HepG2 (cell line): ENCODE data around the gene ZSCAN26. TPM values are rescaled to one million over a fixed set of nuclear protein-coding genes. Genes with fewer than 3 reads are reported as not detected.

Experiments used
- FOXA1 ChIP-seq, 2 experiments: fragments of 450-650 bp in 1 of 2; sonication (generic) in 1 of 2; formaldehyde crosslinking in 1 of 2; IDR thresholded peaks; 2 replicates each; pipeline versions ENCODE4 v1.4.0 to v1.6.1; 2016 to 2020; ENCODE audit warnings: missing genetic modification reagents in 1 of 2
- FOXO4 ChIP-seq: sonication (generic); formaldehyde crosslinking; conservative IDR thresholded peaks from 2 replicates; pipeline ENCODE4 v1.8.1; 2023; ENCODE audit warnings: missing genetic modification reagents
- HINFP ChIP-seq: sonication (generic); formaldehyde crosslinking; IDR thresholded peaks from 2 replicates; pipeline ENCODE4 v1.4.0; 2020; ENCODE audit warnings: low read depth, mild to moderate bottlenecking, missing genetic modification reagents
- IKZF5 ChIP-seq: IDR thresholded peaks from 2 replicates; pipeline ENCODE4 v1.6.1; 2018; ENCODE audit warnings: missing genetic modification reagents, mild to moderate bottlenecking, missing compliant biosample characterization
- KLF12 ChIP-seq: sonication (generic); formaldehyde crosslinking; IDR thresholded peaks from 2 replicates; pipeline ENCODE4 v1.4.0; 2020; ENCODE audit warnings: missing genetic modification reagents, borderline replicate concordance
- PCBP2 ChIP-seq: fragments of 200-400 bp; formaldehyde crosslinking; optimal IDR thresholded peaks from 2 replicates; pipeline ENCODE3; 2018; ENCODE audit warnings: low read length, low read depth; ENCODE audit not compliant: poor library complexity, severe bottlenecking
- PPARG ChIP-seq: conservative IDR thresholded peaks from 2 replicates; pipeline ENCODE4 v1.6.1; 2016; ENCODE audit warnings: missing biosample characterization, missing genetic modification reagents
- RFXAP ChIP-seq: sonication (generic); formaldehyde crosslinking; IDR thresholded peaks from 2 replicates; pipeline ENCODE4 v1.4.0; 2020; ENCODE audit warnings: missing genetic modification reagents, borderline replicate concordance
- ZFP82 ChIP-seq: sonication (generic); formaldehyde crosslinking; IDR thresholded peaks from 2 replicates; pipeline ENCODE4 v1.5.1; 2020; ENCODE audit warnings: mild to moderate bottlenecking, missing genetic modification reagents, borderline replicate concordance
- ZNF280B ChIP-seq: sonication (generic); formaldehyde crosslinking; IDR thresholded peaks from 2 replicates; pipeline ENCODE4 v1.5.0; 2020; ENCODE audit warnings: missing genetic modification reagents, mild to moderate bottlenecking, borderline replicate concordance
- ZNF335 ChIP-seq: sonication (generic); formaldehyde crosslinking; IDR thresholded peaks from 2 replicates; pipeline ENCODE4 v1.4.0; 2020; ENCODE audit warnings: missing genetic modification reagents
- ZNF383 ChIP-seq: sonication (generic); formaldehyde crosslinking; IDR thresholded peaks from 2 replicates; pipeline ENCODE4 v1.4.0; 2020; ENCODE audit warnings: missing genetic modification reagents, mild to moderate bottlenecking, borderline replicate concordance
- ZNF615 ChIP-seq: sonication (generic); formaldehyde crosslinking; IDR thresholded peaks from 2 replicates; pipeline ENCODE4 v1.5.0; 2020; ENCODE audit warnings: mild to moderate bottlenecking, missing genetic modification reagents, borderline replicate concordance
- ZNF839 ChIP-seq: sonication (generic); formaldehyde crosslinking; IDR thresholded peaks from 2 replicates; pipeline ENCODE4 v1.4.0; 2020; ENCODE audit warnings: missing genetic modification reagents, mild to moderate bottlenecking, borderline replicate concordance
- polyA plus RNA-seq, 8 experiments: library from polyadenylated mRNA; depleted of rRNA in 3 of 8; stranded (reverse) in 7 of 8; unstranded in 1 of 8; fragments of >200 nt; fragmentation: Illumina TruSeq in 4 of 8; extraction: Trizol in 4 of 8; gene quantifications; 2 replicates each; pipeline versions ENCODE4 v1.2.1 to v1.2.3, GENCODE V29; 2011 to 2016; ENCODE audit warnings: low read depth in 4 of 8, missing spikeins in 1 of 8, mixed read lengths in 1 of 8; ENCODE audit not compliant: insufficient read depth in 1 of 8
- total RNA-seq, 5 experiments: library from RNA; depleted of rRNA; stranded (reverse); fragments of >200 nt; fragmentation: Illumina TruSeq; extraction: Trizol; gene quantifications; 2 replicates each; pipeline ENCODE4 v1.2.3, GENCODE V29; 2016; ENCODE audit warnings: low read depth in 1 of 5

ZSCAN26 gene
- total and polyA plus RNA-seq, 2 of the 13 experiments (the other 11 are each of a cell fraction or from before 2014, with no cell fraction given): 12.0 to 15.6 TPM

GRCh38 chr6:28281288-28282064 is 14.5 kb downstream of the ZSCAN26 start, which contains the start of gene PGBD1 (continued):
- TF ChIP-seq PPARG (CRISPR knock-in tag) (no peak), FOXO4 (no peak), KLF12 (CRISPR knock-in tag) (0 out of 2 replicates have a peak, but pooled peaks have one; percentile 90), RFXAP (CRISPR knock-in tag) (no peak), ZNF615 (CRISPR knock-in tag) (no peak), IKZF5 (CRISPR knock-in tag) (peak; percentile 81; the same call in 1 of the 2 replicates), HINFP (CRISPR knock-in tag) (peak; percentile 62; the same call in 1 of the 2 replicates), ZFP82 (CRISPR knock-in tag) (no peak), ZNF839 (CRISPR knock-in tag) (peak; percentile 65; the same call in 1 of the 2 replicates), ZNF383 (CRISPR knock-in tag) (0 out of 2 replicates have a peak, but pooled peaks have one; percentile 11), ZNF280B (CRISPR knock-in tag) (peak; percentile 77; the same call in 1 of the 2 replicates), FOXA1 (IDR thresholded peaks at IDR 0.05) (no peak), FOXA1 (CRISPR knock-in tag; IDR thresholded peaks at IDR 0.05) (0 out of 2 replicates have a peak, but pooled peaks have one; percentile 13), ZNF335 (CRISPR knock-in tag) (peak; percentile 85), PCBP2 (no peak)
